ENCODE data around the gene VSTM4.

DNA sequence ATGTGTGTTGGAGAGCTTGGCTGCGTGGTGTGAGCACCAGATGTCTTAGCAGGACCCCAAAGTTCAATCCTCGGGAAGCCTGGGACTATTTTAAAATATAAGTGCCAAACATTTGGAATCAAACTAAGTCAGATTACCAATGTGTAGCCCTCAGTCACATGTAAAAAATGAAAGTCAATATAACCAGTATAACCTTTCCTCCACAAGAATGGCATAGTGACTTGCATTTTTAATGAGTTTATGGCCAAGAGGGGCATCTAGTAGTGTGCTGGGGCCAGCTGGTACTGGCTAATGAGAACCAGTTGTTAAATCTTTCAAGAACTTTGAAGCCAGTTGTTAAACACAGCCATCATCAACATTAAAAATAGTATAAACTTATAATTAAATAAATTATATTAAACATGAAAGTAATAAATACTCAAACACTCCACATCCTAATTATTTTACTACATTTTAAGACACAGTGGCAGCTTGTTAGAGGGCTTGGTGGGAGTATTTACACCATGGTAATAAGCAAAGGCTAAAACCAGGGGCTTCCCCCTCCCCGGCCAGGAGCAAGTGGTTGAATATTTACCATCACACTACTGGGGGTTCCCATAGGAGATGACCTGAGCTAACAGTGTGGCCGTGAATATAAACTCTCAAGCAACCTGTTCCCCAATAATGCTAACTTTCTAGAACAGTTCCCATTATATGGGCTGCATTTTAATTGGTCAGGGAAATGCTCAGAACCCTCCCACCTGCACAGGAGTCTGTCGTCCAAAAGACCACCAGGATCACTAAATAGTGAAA is 26.4 kb upstream of the VSTM4 start:
- TF ChIP-seq, protein P1, sequence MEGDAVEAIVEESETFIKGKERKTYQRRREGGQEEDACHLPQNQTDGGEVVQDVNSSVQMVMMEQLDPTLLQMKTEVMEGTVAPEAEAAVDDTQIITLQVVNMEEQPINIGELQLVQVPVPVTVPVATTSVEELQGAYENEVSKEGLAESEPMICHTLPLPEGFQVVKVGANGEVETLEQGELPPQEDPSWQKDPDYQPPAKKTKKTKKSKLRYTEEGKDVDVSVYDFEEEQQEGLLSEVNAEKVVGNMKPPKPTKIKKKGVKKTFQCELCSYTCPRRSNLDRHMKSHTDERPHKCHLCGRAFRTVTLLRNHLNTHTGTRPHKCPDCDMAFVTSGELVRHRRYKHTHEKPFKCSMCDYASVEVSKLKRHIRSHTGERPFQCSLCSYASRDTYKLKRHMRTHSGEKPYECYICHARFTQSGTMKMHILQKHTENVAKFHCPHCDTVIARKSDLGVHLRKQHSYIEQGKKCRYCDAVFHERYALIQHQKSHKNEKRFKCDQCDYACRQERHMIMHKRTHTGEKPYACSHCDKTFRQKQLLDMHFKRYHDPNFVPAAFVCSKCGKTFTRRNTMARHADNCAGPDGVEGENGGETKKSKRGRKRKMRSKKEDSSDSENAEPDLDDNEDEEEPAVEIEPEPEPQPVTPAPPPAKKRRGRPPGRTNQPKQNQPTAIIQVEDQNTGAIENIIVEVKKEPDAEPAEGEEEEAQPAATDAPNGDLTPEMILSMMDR (conservative IDR thresholded peaks at IDR 0.05; ENCODE audit: low read length), result no peak
- no peak for TF ChIP-seq EZH2phosphoT487 (IDR thresholded peaks at IDR 0.05; ENCODE audit: borderline replicate concordance, low read depth, low read length)
